NCI-H1048 (cell line): ENCODE data around the gene HSPG2.
"Not testable (repeated sequence)": the region's sequence is repeated elsewhere in the genome, so short reads cannot be mapped to it uniquely, and the experiment has no call there.

Experiments used
- DNase-seq: peaks from one replicate; lab custom pipeline; 2025; lab: John Stamatoyannopoulos, UW

The HSPG2 gene

GRCh38 chr1:21843208-21843607 lies 93.9 kb downstream of the HSPG2 start:
- no peak for DNase-seq

GRCh38 chr1:21842606-21843162 lies 94.4 kb downstream of the HSPG2 start:
- no peak for DNase-seq

- DNase-seq: no peak
Measured at GRCh38 chr1:21841852-21842466, 95.2 kb downstream of the HSPG2 start.

- no peak for DNase-seq
Measured at GRCh38 chr1:21840981-21841380, 96.1 kb downstream of the HSPG2 start.

- no peak for DNase-seq
Measured at GRCh38 chr1:21839337-21840037, 97.6 kb downstream of the HSPG2 start.

- DNase-seq: no peak
Measured at GRCh38 chr1:21838359-21839157, 98.6 kb downstream of the HSPG2 start.

- no peak for DNase-seq
Measured at GRCh38 chr1:21837476-21837875, 99.6 kb downstream of the HSPG2 start.

GRCh38 chr1:21836729-21837128 lies 100.4 kb downstream of the HSPG2 start:
- no peak for DNase-seq

- DNase-seq: no peak
Measured at GRCh38 chr1:21836010-21836409, 101.1 kb downstream of the HSPG2 start.

GRCh38 chr1:21834666-21835065 lies 102.4 kb downstream of the HSPG2 start:
- no peak for DNase-seq

GRCh38 chr1:21834094-21834493 lies 103.0 kb downstream of the HSPG2 start:
- no peak for DNase-seq

- no peak for DNase-seq
Measured at GRCh38 chr1:21833392-21833976, 103.6 kb downstream of the HSPG2 start.

GRCh38 chr1:21831454-21831970 lies 105.6 kb downstream of the HSPG2 start:
- DNase-seq: no peak

GRCh38 chr1:21830792-21831453 lies 106.2 kb downstream of the HSPG2 start:
- DNase-seq: no peak

GRCh38 chr1:21829294-21829693 lies 107.8 kb downstream of the HSPG2 start:
- DNase-seq: no peak

- no peak for DNase-seq
Measured at GRCh38 chr1:21828506-21829210, 108.5 kb downstream of the HSPG2 start.

- DNase-seq: no peak
Measured at GRCh38 chr1:21828075-21828474, 109.0 kb downstream of the HSPG2 start.

GRCh38 chr1:21827141-21827679 lies 109.9 kb downstream of the HSPG2 start:
- DNase-seq: no peak

GRCh38 chr1:21826694-21827093 lies 110.4 kb downstream of the HSPG2 start:
- not testable (repeated sequence) for DNase-seq

- DNase-seq: no peak
Measured at GRCh38 chr1:21825393-21825792, 111.7 kb downstream of the HSPG2 start.

- DNase-seq: no peak
Measured at GRCh38 chr1:21824926-21825325, 112.2 kb downstream of the HSPG2 start.
